H1 (cell line): ENCODE data around the gene TSPAN3. TPM values are rescaled to one million over a fixed set of nuclear protein-coding genes. Genes with fewer than 3 reads are reported as not detected.

Experiments
- CTCF ChIA-PET: fragments of 300-600 bp; sonication (Branson Sonifier 250); formaldehyde crosslinking; loops from one replicate; lab custom pipeline; 2021; ENCODE audit not compliant: partially characterized antibody; lab: Charles Lee
- POLR2A ChIA-PET: fragments of 300-600 bp; sonication (Branson Sonifier 250); formaldehyde crosslinking; loops from one replicate; lab custom pipeline; 2021; ENCODE audit warnings: inconsistent platforms; ENCODE audit not compliant: partially characterized antibody; lab: Charles Lee
- DNase-seq, 2 experiments: peaks; one replicate each; pipeline versions ENCODE4 v3.0.0 to v3.0.0-alpha.2; 2010 to 2022; ENCODE audit warnings: low spot score in 2 of 2, low read depth in 1 of 2, mixed read lengths in 1 of 2
- FAIRE-seq: peaks from 2 replicates; lab custom pipeline; 2011; peaks lifted over from hg19 to GRCh38; lab: Jason Lieb, UNC
- H2AFZ ChIP-seq: 2 replicates; pipeline ENCODE4 v1.8.1; 2012; ENCODE audit warnings: low read length, inconsistent platforms
- H2AK5ac ChIP-seq: 2 replicates; pipeline ENCODE4 v1.6.1; 2013; ENCODE audit warnings: low read depth, low read length
- H2BK120ac ChIP-seq: replicated peaks from 2 replicates; pipeline ENCODE3; 2013; ENCODE audit warnings: low read depth, low read length, inconsistent platforms
- H2BK12ac ChIP-seq: 2 replicates; pipeline ENCODE4 v1.6.1; 2013; ENCODE audit warnings: low read depth, low read length
- H2BK15ac ChIP-seq: 2 replicates; pipeline ENCODE4 v1.6.1; 2013; ENCODE audit warnings: low read length
- H2BK20ac ChIP-seq: 2 replicates; pipeline ENCODE4 v1.6.1; 2013; ENCODE audit warnings: low read length
- H2BK5ac ChIP-seq: 2 replicates; pipeline ENCODE4 v1.6.1; 2013; ENCODE audit warnings: low read depth, low read length
- H3K14ac ChIP-seq: 2 replicates; pipeline ENCODE4 v1.6.1; 2013; ENCODE audit warnings: inconsistent platforms; ENCODE audit not compliant: insufficient read length
- H3K18ac ChIP-seq: 2 replicates; pipeline ENCODE4 v1.6.1; 2013; ENCODE audit warnings: low read length; ENCODE audit errors: extremely low read depth
- H3K23ac ChIP-seq: 2 replicates; pipeline ENCODE4 v1.6.1; 2013; ENCODE audit warnings: inconsistent platforms; ENCODE audit not compliant: insufficient read length
- H3K23me2 ChIP-seq: 2 replicates; pipeline ENCODE4 v1.6.1; 2013; ENCODE audit warnings: low read depth, low read length
- H3K27ac ChIP-seq: 2 replicates; pipeline ENCODE4 v1.6.1; 2011; ENCODE audit warnings: low read depth, low read length, inconsistent platforms
- H3K27me3 ChIP-seq, 4 experiments: replicated peaks in 1 of 4; 1 replicate in 1 of 4; 2 replicates in 3 of 4; pipeline versions ENCODE4 v1.6.1 to v1.8.1; 2011 to 2013; ENCODE audit warnings: low read length in 3 of 4, mild to moderate bottlenecking in 3 of 4, inconsistent platforms in 2 of 4, mixed read lengths in 2 of 4, moderate library complexity in 1 of 4; ENCODE audit not compliant: control insufficient read depth in 3 of 4, insufficient read depth in 3 of 4; ENCODE audit errors: extremely low read depth in 1 of 4
- H3K36me3 ChIP-seq, 4 experiments: 2 replicates each; pipeline versions ENCODE4 v1.6.1 to v1.8.1; 2011 to 2013; ENCODE audit warnings: mild to moderate bottlenecking in 4 of 4, low read length in 3 of 4, moderate library complexity in 2 of 4, control low read depth in 1 of 4, inconsistent platforms in 1 of 4; ENCODE audit not compliant: insufficient read depth in 4 of 4, control insufficient read depth in 2 of 4
- H3K4ac ChIP-seq: replicated peaks from 2 replicates; pipeline ENCODE3; 2013; ENCODE audit warnings: low read length, low read depth, mixed read lengths, inconsistent platforms; ENCODE audit not compliant: insufficient read length
- H3K4me1 ChIP-seq, 4 experiments: replicated peaks in 1 of 4; 1 replicate in 1 of 4; 2 replicates in 3 of 4; pipeline versions ENCODE4 v1.6.1 to v1.8.1; 2011 to 2013; ENCODE audit warnings: low read length in 3 of 4, inconsistent platforms in 2 of 4, mixed read lengths in 1 of 4; ENCODE audit not compliant: insufficient read depth in 4 of 4, control insufficient read depth in 3 of 4
- H3K4me2 ChIP-seq, 2 experiments: 2 replicates each; pipeline versions ENCODE4 v1.6.1 to v1.8.1; 2011 to 2013; ENCODE audit warnings: low read depth in 2 of 2, low read length in 2 of 2, control low read depth in 1 of 2, inconsistent platforms in 1 of 2, mild to moderate bottlenecking in 1 of 2; ENCODE audit not compliant: insufficient read depth in 1 of 2
- H3K4me3 ChIP-seq, 4 experiments: fragments of 200-600, 300-600 bp in 1 of 4; sonication (generic), shearing (Covaris generic), sonication (Bioruptor Twin) in 1 of 4; 2 replicates each; pipeline versions ENCODE4 v1.5.1 to v1.8.1; 2011 to 2016; ENCODE audit warnings: low read length in 4 of 4, low read depth in 3 of 4, control low read depth in 2 of 4, inconsistent platforms in 2 of 4, mild to moderate bottlenecking in 2 of 4, mixed read lengths in 1 of 4, moderate library complexity in 1 of 4; ENCODE audit not compliant: insufficient read depth in 2 of 4; ENCODE audit errors: extremely low read depth in 1 of 4
- H3K56ac ChIP-seq: replicated peaks from 2 replicates; pipeline ENCODE3; 2013; ENCODE audit warnings: low read depth, mild to moderate bottlenecking, mixed read lengths, low read length, inconsistent platforms; ENCODE audit not compliant: insufficient read length
- H3K79me1 ChIP-seq: 2 replicates; pipeline ENCODE4 v1.6.1; 2013; ENCODE audit warnings: low read depth, low read length, control low read depth
- H3K79me2 ChIP-seq, 2 experiments: 2 replicates each; pipeline versions ENCODE4 v1.6.1 to v1.8.1; 2012 to 2013; ENCODE audit warnings: low read length in 2 of 2, mild to moderate bottlenecking in 2 of 2, inconsistent platforms in 1 of 2; ENCODE audit not compliant: insufficient read depth in 2 of 2, control insufficient read depth in 1 of 2
- H3K9ac ChIP-seq, 4 experiments: replicated peaks in 1 of 4; 1 replicate in 1 of 4; 2 replicates in 3 of 4; pipeline versions ENCODE4 v1.6.1 to v1.8.1; 2011 to 2013; ENCODE audit warnings: low read depth in 3 of 4, low read length in 3 of 4, control low read depth in 2 of 4, mild to moderate bottlenecking in 2 of 4, moderate library complexity in 2 of 4, inconsistent platforms in 1 of 4; ENCODE audit errors: extremely low read depth in 1 of 4
- H3K9me3 ChIP-seq, 2 experiments: 2 replicates each; pipeline versions ENCODE4 v1.6.1 to v1.8.1; 2012 to 2013; ENCODE audit warnings: mild to moderate bottlenecking in 2 of 2, moderate library complexity in 2 of 2, control low read depth in 1 of 2, inconsistent platforms in 1 of 2, low read depth in 1 of 2, low read length in 1 of 2, mixed read lengths in 1 of 2; ENCODE audit not compliant: insufficient read depth in 2 of 2
- H4K20me1 ChIP-seq, 2 experiments: replicated peaks in 1 of 2; 2 replicates each; pipeline versions ENCODE3 to v1.8.1; 2011 to 2013; ENCODE audit warnings: inconsistent platforms in 2 of 2, low read length in 2 of 2, mild to moderate bottlenecking in 1 of 2; ENCODE audit not compliant: insufficient read depth in 2 of 2, control insufficient read depth in 1 of 2
- H4K5ac ChIP-seq: 2 replicates; pipeline ENCODE4 v1.6.1; 2013; ENCODE audit warnings: low read length, low read depth, mixed read lengths, inconsistent platforms; ENCODE audit not compliant: insufficient read length
- H4K8ac ChIP-seq: 2 replicates; pipeline ENCODE4 v1.8.0; 2013; ENCODE audit warnings: mild to moderate bottlenecking, moderate library complexity, low read length, inconsistent platforms; ENCODE audit not compliant: insufficient read depth; ENCODE audit errors: extremely low read depth
- H4K91ac ChIP-seq: replicated peaks from 2 replicates; pipeline ENCODE3; 2013; ENCODE audit warnings: low read length, mixed read lengths, inconsistent platforms; ENCODE audit not compliant: insufficient read length
- CHD1 ChIP-seq: IDR thresholded peaks from 2 replicates; pipeline ENCODE4 v1.6.1; 2012; ENCODE audit warnings: low read depth, low read length, improper control_type of control experiment
- NRF1 ChIP-seq: IDR thresholded peaks from 2 replicates; pipeline ENCODE4 v1.6.1; 2011; ENCODE audit warnings: mild to moderate bottlenecking, low read depth, low read length, improper control_type of control experiment
- RAD21 ChIP-seq, 2 experiments: IDR thresholded peaks in 1 of 2; conservative IDR thresholded peaks in 1 of 2; 2 replicates each; pipeline ENCODE4 v1.6.1; 2011; ENCODE audit warnings: low read depth in 2 of 2, low read length in 2 of 2, improper control_type of control experiment in 1 of 2, inconsistent platforms in 1 of 2, mild to moderate bottlenecking in 1 of 2, moderate library complexity in 1 of 2
- SIX5 ChIP-seq: IDR thresholded peaks from 2 replicates; pipeline ENCODE4 v1.6.1; 2011; ENCODE audit warnings: mild to moderate bottlenecking, low read depth, low read length
- SP2 ChIP-seq: IDR thresholded peaks from 2 replicates; pipeline ENCODE4 v1.6.1; 2012; ENCODE audit warnings: mild to moderate bottlenecking, low read length, inconsistent platforms
- TBP ChIP-seq: IDR thresholded peaks from 2 replicates; pipeline ENCODE4 v1.6.1; 2011; ENCODE audit warnings: low read depth, low read length, improper control_type of control experiment
- WGBS, 2 experiments: shearing (Covaris generic) in 1 of 2; methylation state at CpG; one replicate each; pipeline versions ENCODE4 v1.1.6 to v1.1.7; 2013 to 2015; ENCODE audit warnings: low lambda C conversion rate in 2 of 2, mixed read lengths in 2 of 2, inconsistent platforms in 1 of 2, low coverage in 1 of 2, missing lambda C conversion rate in 1 of 2; ENCODE audit not compliant: insufficient replicate concordance in 2 of 2, insufficient coverage in 1 of 2, insufficient read length in 1 of 2; ENCODE audit errors: extremely low coverage in 1 of 2, missing lambda C conversion rate in 1 of 2; 5-methylcytosine and 5-hydroxymethylcytosine counted together
- polyA plus RNA-seq, 7 experiments: library from polyadenylated mRNA; depleted of rRNA in 3 of 7; stranded (reverse) in 5 of 7; unstranded in 2 of 7; fragments of >200 nt in 5 of 7; fragments of 200-250 nt in 2 of 7; gene quantifications; 1 replicate in 5 of 7; 2 replicates in 1 of 7; 4 replicates in 1 of 7; pipeline versions ENCODE4 v1.2.1 to v1.2.3, GENCODE V29; 2011 to 2013; ENCODE audit warnings: missing spikeins in 2 of 7, mixed read lengths in 2 of 7
- total RNA-seq: library from RNA; stranded (reverse); fragmentation: NEBNext Ultra II Directional; extraction: Animal tissue kit (Norgen Biotek cat#: 25700); gene quantifications from 2 replicates; pipeline ENCODE4 v1.2.1, GENCODE V29; 2021
- TF ChIP-seq, protein P1 (sequence below): IDR thresholded peaks from 2 replicates; pipeline ENCODE4 v1.6.1; 2012; ENCODE audit warnings: inconsistent platforms

The TSPAN3 gene
- total and polyA plus RNA-seq, 2 of the 8 experiments (the other 6 are each of a cell fraction or from before 2014, with no cell fraction given): 107 to 238 TPM

DNA sequence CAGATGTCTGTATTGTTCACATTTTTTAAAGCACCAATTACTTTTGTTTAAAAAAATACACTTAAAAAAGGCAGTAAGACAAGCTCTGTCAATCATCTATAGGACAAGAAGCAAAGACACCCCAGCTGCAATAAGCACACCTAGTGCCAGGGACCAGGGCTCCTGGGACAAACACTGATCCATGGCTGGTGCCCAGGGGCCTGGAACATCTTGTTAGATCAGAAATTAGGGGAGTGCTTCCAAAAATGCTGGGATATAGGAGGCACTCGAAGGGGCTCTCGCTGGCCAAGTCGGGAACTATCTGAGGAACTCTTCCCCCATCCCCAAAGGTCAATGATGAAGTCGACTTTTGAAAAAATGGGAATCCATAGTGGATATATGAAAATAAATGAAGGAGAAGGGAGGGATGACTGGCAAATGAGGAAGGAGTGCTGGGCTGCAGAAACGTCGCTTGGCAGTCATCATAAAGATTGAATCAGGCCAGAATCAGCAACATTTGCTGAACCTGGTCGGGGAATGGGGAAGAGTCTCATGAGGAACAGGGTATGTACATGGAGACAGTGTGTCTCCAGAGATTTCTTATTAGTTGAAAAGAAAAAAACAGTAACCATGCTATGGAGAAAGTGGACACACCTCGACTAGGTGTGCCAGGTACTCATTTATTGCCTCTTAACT is 28.5 kb downstream of the TSPAN3 start:
- POLR2A ChIA-PET: interaction anchor here (1.5 to 1.8 kb wide), 2 partner anchors 10 to 29 kb away, joined by 3 read pairs; partner anchors contain the start of gene TSPAN3
- no peak for FAIRE-seq
- 97% methylated on average over 8 of the region's 8 CpGs; no CpG with 5 or more reads in 1 of the 2 experiments for WGBS, 2 experiments

More for the DNA sequence above, 28.5 kb downstream of the TSPAN3 start:
- no peak overlapping the region for H3K14ac ChIP-seq
- H3K27me3 ChIP-seq: no peaks in the 10 kb centered on the region
- H4K8ac ChIP-seq: no peak overlapping the region
- CTCF ChIA-PET: no interaction called here
- no peaks in the 10 kb centered on the region; the same call in 1 of the 2 replicates for H3K79me1 ChIP-seq
- peaks cover 0 to 11% of the 10 kb centered on the region in 2 experiments; a peak in 1 of 4 replicates for H3K9me3 ChIP-seq
- H2BK12ac ChIP-seq: no peak overlapping the region
- no peak overlapping the region for H3K4ac ChIP-seq
- DNase-seq: no peak
- TF ChIP-seq TBP (no peak), SP2 (no peak), CHD1 (no peak), SIX5 (no peak), NRF1 (no peak), RAD21 (IDR thresholded peaks at IDR 0.05 in 1 of 2, conservative IDR thresholded peaks at IDR 0.05 in 1 of 2; ENCODE audit: low read depth in 2 of 2, low read length in 2 of 2) (no peak)
- TF ChIP-seq, protein P1, sequence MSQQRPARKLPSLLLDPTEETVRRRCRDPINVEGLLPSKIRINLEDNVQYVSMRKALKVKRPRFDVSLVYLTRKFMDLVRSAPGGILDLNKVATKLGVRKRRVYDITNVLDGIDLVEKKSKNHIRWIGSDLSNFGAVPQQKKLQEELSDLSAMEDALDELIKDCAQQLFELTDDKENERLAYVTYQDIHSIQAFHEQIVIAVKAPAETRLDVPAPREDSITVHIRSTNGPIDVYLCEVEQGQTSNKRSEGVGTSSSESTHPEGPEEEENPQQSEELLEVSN: no peak
- no peaks in the 10 kb centered on the region for H3K4me1 ChIP-seq
- H2BK5ac ChIP-seq: no peak overlapping the region
- H3K9ac ChIP-seq: no peak overlapping the region
- H2AFZ ChIP-seq: no peak overlapping the region
- H3K27ac ChIP-seq: no peak overlapping the region
- no peaks in the 10 kb centered on the region for H3K23me2 ChIP-seq
- H3K4me2 ChIP-seq: no peak overlapping the region
- H3K23ac ChIP-seq: no peak overlapping the region
- H4K91ac ChIP-seq: no peak overlapping the region
- H2BK120ac ChIP-seq: no peak overlapping the region
- H3K56ac ChIP-seq: no peak overlapping the region
- H2BK20ac ChIP-seq: no peak overlapping the region
- no peaks in the 10 kb centered on the region for H3K79me2 ChIP-seq
- no peak overlapping the region for H3K4me3 ChIP-seq
- no peak overlapping the region for H2AK5ac ChIP-seq
- H4K5ac ChIP-seq: no peak overlapping the region
- H3K18ac ChIP-seq: no peak overlapping the region
- H2BK15ac ChIP-seq: no peak overlapping the region
- peaks cover 4 to 33% (median 12%) of the 10 kb centered on the region in 4 experiments for H3K36me3 ChIP-seq
- peaks cover 0 to 4% of the 10 kb centered on the region in 2 experiments for H4K20me1 ChIP-seq
